NCI-H2227 (cell line): ENCODE measurements around the gene NDEL1.

Source experiments
- DNase-seq: peaks from one replicate; lab custom pipeline; 2025; ENCODE audit not compliant: unreplicated experiment; lab: John Stamatoyannopoulos, UW

The NDEL1 gene

DNA sequence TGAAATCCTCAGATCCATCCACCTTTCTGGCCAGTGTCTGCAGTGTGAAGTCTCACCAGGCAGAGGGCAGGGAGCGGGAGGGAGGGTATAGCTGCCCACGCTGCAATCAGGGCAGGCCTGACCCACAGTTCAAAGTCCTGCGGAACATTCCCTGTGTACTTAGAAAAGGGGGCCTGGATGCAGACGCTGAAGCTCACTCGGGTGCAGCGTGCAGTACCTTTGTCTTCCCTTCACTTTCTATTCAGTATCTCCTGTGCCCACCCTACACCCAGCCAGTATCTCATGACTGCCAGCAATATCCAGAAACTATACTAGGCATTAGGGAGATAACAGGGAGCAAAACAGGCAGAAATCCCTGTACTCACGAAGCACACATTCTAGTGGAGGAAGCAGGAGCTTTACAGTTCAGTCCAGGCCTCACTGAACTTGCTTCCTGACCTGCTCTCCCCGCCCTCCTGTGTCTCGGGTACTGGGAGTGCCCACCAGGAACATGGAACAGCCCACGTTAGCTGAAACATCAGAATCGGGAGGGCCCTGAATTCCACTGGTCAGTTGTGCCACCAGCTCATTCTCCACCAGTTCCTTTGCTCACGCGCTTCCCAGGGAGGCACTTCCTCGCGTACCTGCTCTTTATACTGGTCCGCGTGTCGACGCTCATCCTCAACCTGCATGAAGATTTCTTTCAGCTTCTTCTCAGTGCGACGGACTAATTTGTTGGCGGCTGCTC lies 42.2 kb downstream of the NDEL1 start:
- no peak for DNase-seq

GRCh38 chr17:8479431-8479947 lies 43.8 kb downstream of the NDEL1 start:
- no peak for DNase-seq

GRCh38 chr17:8480011-8480976 lies 44.6 kb downstream of the NDEL1 start:
- no peak for DNase-seq

DNA sequence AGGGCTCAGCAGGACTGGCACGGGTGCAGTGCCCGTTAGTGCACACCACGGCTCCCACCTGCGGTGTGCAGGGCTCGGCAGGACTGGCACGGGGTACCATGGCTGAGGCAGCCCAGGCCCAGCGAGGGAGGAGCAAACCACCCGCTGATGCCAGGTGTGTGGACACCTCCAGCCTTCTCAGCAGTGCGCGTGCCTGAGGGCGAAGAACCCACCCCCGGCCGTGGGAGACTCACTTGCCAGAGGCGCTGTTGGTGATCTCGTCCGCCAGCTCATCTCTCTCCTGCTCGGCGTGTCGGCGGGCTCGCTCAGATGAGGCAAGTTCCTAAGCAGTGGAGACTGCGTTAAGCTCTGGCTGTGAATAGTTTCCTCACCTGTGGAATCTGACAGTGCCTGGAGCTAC lies 45.4 kb downstream of the NDEL1 start:
- no peak for DNase-seq

- no peak for DNase-seq
Observed at GRCh38 chr17:8481703-8482102, 46.0 kb downstream of the NDEL1 start.

DNA sequence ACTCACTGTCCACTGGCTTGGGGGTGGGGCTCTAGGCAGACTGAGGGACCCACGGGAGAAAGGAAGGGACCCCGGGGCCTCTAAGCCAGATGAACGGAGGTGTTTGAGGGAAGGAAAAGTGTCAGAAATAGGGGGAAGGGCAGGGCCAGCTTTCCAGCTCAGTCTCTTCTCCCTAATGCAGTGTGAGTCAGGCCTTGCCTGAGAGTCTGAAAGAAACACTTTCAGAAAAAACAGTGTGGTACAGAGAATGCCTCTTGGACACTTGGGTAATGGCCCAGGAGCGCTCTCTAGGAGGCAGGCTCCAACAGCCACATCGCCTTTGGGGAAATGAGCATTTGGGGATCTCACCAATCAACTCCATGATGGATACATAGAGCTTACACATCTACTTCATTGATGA lies 46.9 kb downstream of the NDEL1 start:
- DNase-seq, result no peak

DNA sequence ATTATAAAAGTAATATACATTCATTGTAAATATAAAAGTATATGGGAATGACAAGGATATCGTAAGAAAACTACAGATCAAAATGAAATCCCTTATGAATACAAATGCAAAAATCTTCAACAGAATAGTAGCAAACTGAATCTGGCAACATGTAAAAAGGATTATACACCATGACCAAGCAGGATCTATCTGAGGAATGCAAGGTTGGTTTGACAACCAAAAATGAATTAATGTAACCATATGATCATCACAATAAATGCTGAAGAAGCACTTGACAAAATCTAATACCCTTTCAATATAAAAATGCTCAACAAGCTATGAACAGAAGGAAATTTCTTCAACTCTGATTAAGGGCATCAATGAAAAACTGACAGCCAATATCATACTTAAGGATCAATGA lies 48.8 kb downstream of the NDEL1 start:
- no peak for DNase-seq

- DNase-seq, result no peak
Observed at GRCh38 chr17:8485491-8485890, 49.8 kb downstream of the NDEL1 start.

DNA sequence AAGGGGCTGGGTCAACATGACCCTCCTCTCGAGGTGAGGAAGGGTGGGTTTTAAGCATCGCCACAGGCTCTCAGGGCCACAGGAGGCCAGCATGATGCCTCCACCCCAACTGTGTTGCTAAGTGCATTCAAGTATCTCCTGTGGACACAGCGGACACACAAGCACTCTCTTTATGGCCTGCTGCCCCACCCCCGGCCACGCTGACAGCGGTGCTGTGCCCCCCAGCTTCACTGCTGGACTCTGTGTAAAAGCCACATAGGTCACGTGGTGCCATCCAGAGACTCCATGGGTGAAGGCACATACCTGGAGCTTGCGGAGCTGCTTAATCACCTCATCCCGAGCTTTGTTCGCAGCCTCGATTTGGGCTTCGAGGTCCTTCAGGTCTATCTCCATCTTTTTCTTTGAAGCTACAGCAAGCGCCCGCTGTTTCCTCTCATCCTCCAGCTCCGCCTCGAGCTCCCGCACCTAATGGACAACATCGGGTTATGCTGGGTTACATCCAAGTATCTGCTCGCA lies 51.5 kb downstream of the NDEL1 start:
- DNase-seq, result no peak

- DNase-seq, result no peak
Observed at GRCh38 chr17:8487743-8488142, 52.1 kb downstream of the NDEL1 start.

DNA sequence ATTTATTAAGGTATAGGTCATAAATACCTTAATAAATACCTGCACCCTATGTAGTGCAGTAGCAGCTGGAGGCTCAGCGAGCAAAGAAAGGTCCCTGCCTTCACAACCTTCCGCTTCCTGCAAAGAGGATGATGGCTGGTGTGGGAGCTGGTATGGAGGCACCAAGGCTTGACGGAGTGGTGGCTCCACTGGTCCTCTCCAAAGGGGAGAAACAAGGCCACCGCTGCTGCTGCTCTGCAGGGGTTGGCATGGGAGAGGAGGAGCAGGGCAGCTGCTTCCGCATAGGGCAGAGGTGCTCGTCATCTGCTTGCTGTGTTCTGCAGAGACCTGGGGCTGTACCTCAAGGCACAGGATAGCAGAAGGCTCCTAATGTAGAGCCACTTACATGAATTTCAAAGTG lies 52.8 kb downstream of the NDEL1 start:
- DNase-seq, result no peak

- no peak for DNase-seq
Observed at GRCh38 chr17:8488901-8489300, 53.2 kb downstream of the NDEL1 start.

DNA sequence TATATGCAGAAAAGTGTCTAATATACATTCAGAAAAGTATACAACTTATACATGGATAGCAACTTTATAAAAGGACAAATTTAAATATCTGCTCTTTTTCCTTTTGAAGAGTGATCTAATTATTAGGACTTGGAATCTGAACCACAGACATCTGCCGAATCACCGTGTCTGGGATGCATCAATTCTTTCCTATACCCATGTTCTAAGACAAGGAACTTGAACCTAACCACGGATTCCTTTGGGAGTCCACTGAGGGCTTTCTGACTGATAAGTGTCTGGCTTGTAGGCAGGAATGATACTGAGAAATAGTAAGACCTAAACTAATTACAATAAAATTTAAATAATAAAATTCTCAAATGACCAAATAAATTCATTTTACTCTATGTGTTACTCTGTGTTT lies 54.2 kb downstream of the NDEL1 start:
- no peak for DNase-seq

DNA sequence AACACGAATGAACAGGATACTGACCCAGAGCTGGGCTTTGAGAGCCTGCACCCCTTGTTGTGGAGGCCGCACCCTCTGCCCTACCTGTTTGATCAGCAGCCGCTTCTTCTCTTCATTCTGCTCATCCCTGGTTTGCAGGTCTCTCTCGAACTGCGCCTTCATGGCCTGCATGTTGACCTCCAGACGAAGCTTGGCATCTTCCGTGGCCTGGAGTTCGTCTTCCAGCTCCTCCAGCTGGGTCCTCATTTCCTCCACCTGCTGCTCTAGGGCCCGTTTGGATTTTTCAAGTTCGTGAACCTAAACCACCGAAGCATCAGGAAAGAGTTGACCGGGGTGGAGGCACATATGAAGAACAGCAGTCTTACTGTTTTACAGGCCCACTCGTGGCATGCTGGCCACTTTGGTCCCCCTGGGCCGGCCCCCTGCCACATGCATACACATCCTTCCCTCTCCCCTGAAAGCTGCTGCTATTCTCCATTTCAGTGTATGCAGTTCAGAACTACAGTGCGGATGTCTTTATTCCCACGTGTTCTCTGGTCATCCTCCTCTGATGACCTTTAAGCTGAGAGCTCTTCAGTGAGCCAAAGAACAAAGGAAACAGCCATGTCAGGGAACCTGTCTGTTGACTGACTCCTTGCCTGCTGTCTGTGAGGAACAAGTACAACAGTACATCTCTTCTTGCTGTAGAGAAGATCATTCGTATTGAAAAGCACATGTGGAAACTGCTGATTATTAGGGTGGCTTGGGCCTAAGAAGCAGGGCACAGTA lies 54.8 kb downstream of the NDEL1 start:
- DNase-seq, result no peak

GRCh38 chr17:8492121-8492520 lies 56.4 kb downstream of the NDEL1 start:
- no peak for DNase-seq

GRCh38 chr17:8494021-8494420 lies 58.3 kb downstream of the NDEL1 start:
- DNase-seq, result no peak

DNA sequence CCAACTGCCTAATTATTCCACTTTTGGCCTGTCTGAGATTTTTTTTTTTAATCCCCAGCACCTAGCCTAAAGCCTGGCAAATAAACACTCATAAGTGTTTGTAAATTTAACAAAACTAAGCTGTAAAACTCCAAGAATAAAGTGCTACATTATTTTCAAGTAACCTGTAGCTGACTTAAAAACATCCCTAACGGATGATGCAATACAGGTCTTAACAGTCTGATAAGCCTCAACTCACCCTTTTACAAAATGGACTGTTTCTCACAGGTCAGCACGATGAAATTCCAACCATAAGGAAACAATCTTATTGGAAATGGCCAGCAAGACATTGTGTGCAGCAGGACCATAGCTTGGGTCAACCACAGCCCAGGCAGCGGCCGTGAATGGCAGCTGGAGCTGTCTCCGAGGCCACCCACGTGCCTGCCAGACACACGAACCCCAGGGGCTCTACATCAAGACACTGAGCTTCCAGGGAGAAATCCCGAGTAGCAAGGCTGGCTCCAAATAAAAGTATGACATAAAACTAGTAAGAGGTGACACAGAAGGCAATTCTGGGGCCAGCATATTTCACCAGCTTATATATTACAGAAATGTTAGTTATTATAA lies 58.9 kb downstream of the NDEL1 start:
- DNase-seq, result no peak

- DNase-seq, result no peak
Observed at GRCh38 chr17:8496081-8496480, 60.4 kb downstream of the NDEL1 start.

DNA sequence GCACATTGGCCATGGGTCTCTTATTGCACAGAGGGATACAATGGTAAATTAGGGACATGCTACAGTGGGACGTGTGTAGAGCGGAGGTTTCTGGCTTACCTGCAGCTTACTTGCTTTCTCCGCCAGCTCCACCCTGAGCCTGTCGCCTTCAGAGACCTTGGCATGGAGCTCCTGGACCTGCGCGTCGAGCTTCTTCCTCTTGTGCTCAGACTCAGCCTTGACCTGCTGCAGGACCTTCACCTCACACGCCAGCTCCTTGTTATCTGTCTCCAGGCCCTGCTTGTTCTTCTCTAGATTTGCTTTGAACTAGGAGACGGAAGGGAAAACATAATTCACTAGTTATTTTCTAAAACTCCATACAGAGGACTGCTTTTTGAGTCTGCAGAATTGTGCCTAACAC lies 63.5 kb downstream of the NDEL1 start:
- no peak for DNase-seq

GRCh38 chr17:8499614-8500013 lies 63.9 kb downstream of the NDEL1 start:
- no peak for DNase-seq

DNA sequence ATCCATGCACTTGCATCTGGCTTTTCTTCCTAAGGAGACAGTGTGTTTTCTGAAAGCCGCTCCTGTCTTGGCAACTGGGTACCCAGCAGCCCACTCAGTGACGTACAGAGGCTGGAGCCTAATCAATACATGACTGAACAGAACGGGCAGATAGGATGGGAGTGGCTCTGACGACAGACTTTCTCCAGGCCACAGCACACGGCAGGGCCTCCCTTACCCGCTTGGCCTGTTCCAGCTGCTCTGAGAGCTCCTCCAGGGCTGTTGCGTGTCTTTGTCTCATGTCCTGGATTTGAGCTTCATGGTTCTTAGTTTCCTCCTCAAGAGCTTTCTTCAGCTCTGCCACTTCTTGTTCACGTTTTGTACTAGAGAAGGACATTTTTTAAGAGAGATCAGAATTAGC lies 64.9 kb downstream of the NDEL1 start:
- DNase-seq, result no peak
